ENCODE measurements around the gene SLC51A.

SLC51A gene

Small RNA genes within 50 kb of the gene (small RNA-seq; reads per million reads assigned to genes)
- gene RF00019: 0 reads per million in 2 experiments

All from SK-N-DZ (cell line).